H1 (cell line): ENCODE data around the gene CDH9. TPM values are rescaled to one million over a fixed set of nuclear protein-coding genes. Genes with fewer than 3 reads are reported as not detected.
"Not testable (repeated sequence)": the region's sequence is repeated elsewhere in the genome, so short reads cannot be mapped to it uniquely, and the experiment has no call there.

Experiments used
- CTCF ChIA-PET: fragments of 300-600 bp; sonication (Branson Sonifier 250); formaldehyde crosslinking; loops from one replicate; lab custom pipeline; 2021; ENCODE audit not compliant: partially characterized antibody; lab: Charles Lee
- POLR2A ChIA-PET: fragments of 300-600 bp; sonication (Branson Sonifier 250); formaldehyde crosslinking; loops from one replicate; lab custom pipeline; 2021; ENCODE audit warnings: inconsistent platforms; ENCODE audit not compliant: partially characterized antibody; lab: Charles Lee
- DNase-seq, 2 experiments: peaks; one replicate each; pipeline versions ENCODE4 v3.0.0 to v3.0.0-alpha.2; 2010 to 2022; ENCODE audit warnings: low spot score in 2 of 2, low read depth in 1 of 2, mixed read lengths in 1 of 2
- FAIRE-seq: peaks from 2 replicates; lab custom pipeline; 2011; peaks lifted over from hg19 to GRCh38; lab: Jason Lieb, UNC
- H2AFZ ChIP-seq: 2 replicates; pipeline ENCODE4 v1.8.1; 2012; ENCODE audit warnings: low read length, inconsistent platforms
- H2AK5ac ChIP-seq: 2 replicates; pipeline ENCODE4 v1.6.1; 2013; ENCODE audit warnings: low read depth, low read length
- H2BK120ac ChIP-seq: replicated peaks from 2 replicates; pipeline ENCODE3; 2013; ENCODE audit warnings: low read depth, low read length, inconsistent platforms
- H2BK12ac ChIP-seq: 2 replicates; pipeline ENCODE4 v1.6.1; 2013; ENCODE audit warnings: low read depth, low read length
- H2BK15ac ChIP-seq: 2 replicates; pipeline ENCODE4 v1.6.1; 2013; ENCODE audit warnings: low read length
- H2BK20ac ChIP-seq: 2 replicates; pipeline ENCODE4 v1.6.1; 2013; ENCODE audit warnings: low read length
- H2BK5ac ChIP-seq: 2 replicates; pipeline ENCODE4 v1.6.1; 2013; ENCODE audit warnings: low read depth, low read length
- H3K14ac ChIP-seq: 2 replicates; pipeline ENCODE4 v1.6.1; 2013; ENCODE audit warnings: inconsistent platforms; ENCODE audit not compliant: insufficient read length
- H3K18ac ChIP-seq: 2 replicates; pipeline ENCODE4 v1.6.1; 2013; ENCODE audit warnings: low read length; ENCODE audit errors: extremely low read depth
- H3K23ac ChIP-seq: 2 replicates; pipeline ENCODE4 v1.6.1; 2013; ENCODE audit warnings: inconsistent platforms; ENCODE audit not compliant: insufficient read length
- H3K23me2 ChIP-seq: 2 replicates; pipeline ENCODE4 v1.6.1; 2013; ENCODE audit warnings: low read depth, low read length
- H3K27ac ChIP-seq: 2 replicates; pipeline ENCODE4 v1.6.1; 2011; ENCODE audit warnings: low read depth, low read length, inconsistent platforms
- H3K27me3 ChIP-seq, 4 experiments: replicated peaks in 1 of 4; 1 replicate in 1 of 4; 2 replicates in 3 of 4; pipeline versions ENCODE4 v1.6.1 to v1.8.1; 2011 to 2013; ENCODE audit warnings: low read length in 3 of 4, mild to moderate bottlenecking in 3 of 4, inconsistent platforms in 2 of 4, mixed read lengths in 2 of 4, moderate library complexity in 1 of 4; ENCODE audit not compliant: control insufficient read depth in 3 of 4, insufficient read depth in 3 of 4; ENCODE audit errors: extremely low read depth in 1 of 4
- H3K36me3 ChIP-seq, 4 experiments: 2 replicates each; pipeline versions ENCODE4 v1.6.1 to v1.8.1; 2011 to 2013; ENCODE audit warnings: mild to moderate bottlenecking in 4 of 4, low read length in 3 of 4, moderate library complexity in 2 of 4, control low read depth in 1 of 4, inconsistent platforms in 1 of 4; ENCODE audit not compliant: insufficient read depth in 4 of 4, control insufficient read depth in 2 of 4
- H3K4ac ChIP-seq: replicated peaks from 2 replicates; pipeline ENCODE3; 2013; ENCODE audit warnings: low read length, low read depth, mixed read lengths, inconsistent platforms; ENCODE audit not compliant: insufficient read length
- H3K4me1 ChIP-seq, 4 experiments: replicated peaks in 1 of 4; 1 replicate in 1 of 4; 2 replicates in 3 of 4; pipeline versions ENCODE4 v1.6.1 to v1.8.1; 2011 to 2013; ENCODE audit warnings: low read length in 3 of 4, inconsistent platforms in 2 of 4, mixed read lengths in 1 of 4; ENCODE audit not compliant: insufficient read depth in 4 of 4, control insufficient read depth in 3 of 4
- H3K4me2 ChIP-seq, 2 experiments: 2 replicates each; pipeline versions ENCODE4 v1.6.1 to v1.8.1; 2011 to 2013; ENCODE audit warnings: low read depth in 2 of 2, low read length in 2 of 2, control low read depth in 1 of 2, inconsistent platforms in 1 of 2, mild to moderate bottlenecking in 1 of 2; ENCODE audit not compliant: insufficient read depth in 1 of 2
- H3K4me3 ChIP-seq, 4 experiments: fragments of 200-600, 300-600 bp in 1 of 4; sonication (generic), shearing (Covaris generic), sonication (Bioruptor Twin) in 1 of 4; 2 replicates each; pipeline versions ENCODE4 v1.5.1 to v1.8.1; 2011 to 2016; ENCODE audit warnings: low read length in 4 of 4, low read depth in 3 of 4, control low read depth in 2 of 4, inconsistent platforms in 2 of 4, mild to moderate bottlenecking in 2 of 4, mixed read lengths in 1 of 4, moderate library complexity in 1 of 4; ENCODE audit not compliant: insufficient read depth in 2 of 4; ENCODE audit errors: extremely low read depth in 1 of 4
- H3K56ac ChIP-seq: replicated peaks from 2 replicates; pipeline ENCODE3; 2013; ENCODE audit warnings: low read depth, mild to moderate bottlenecking, mixed read lengths, low read length, inconsistent platforms; ENCODE audit not compliant: insufficient read length
- H3K79me1 ChIP-seq: 2 replicates; pipeline ENCODE4 v1.6.1; 2013; ENCODE audit warnings: low read depth, low read length, control low read depth
- H3K79me2 ChIP-seq, 2 experiments: 2 replicates each; pipeline versions ENCODE4 v1.6.1 to v1.8.1; 2012 to 2013; ENCODE audit warnings: low read length in 2 of 2, mild to moderate bottlenecking in 2 of 2, inconsistent platforms in 1 of 2; ENCODE audit not compliant: insufficient read depth in 2 of 2, control insufficient read depth in 1 of 2
- H3K9ac ChIP-seq, 4 experiments: replicated peaks in 1 of 4; 1 replicate in 1 of 4; 2 replicates in 3 of 4; pipeline versions ENCODE4 v1.6.1 to v1.8.1; 2011 to 2013; ENCODE audit warnings: low read depth in 3 of 4, low read length in 3 of 4, control low read depth in 2 of 4, mild to moderate bottlenecking in 2 of 4, moderate library complexity in 2 of 4, inconsistent platforms in 1 of 4; ENCODE audit errors: extremely low read depth in 1 of 4
- H3K9me3 ChIP-seq, 2 experiments: 2 replicates each; pipeline versions ENCODE4 v1.6.1 to v1.8.1; 2012 to 2013; ENCODE audit warnings: mild to moderate bottlenecking in 2 of 2, moderate library complexity in 2 of 2, control low read depth in 1 of 2, inconsistent platforms in 1 of 2, low read depth in 1 of 2, low read length in 1 of 2, mixed read lengths in 1 of 2; ENCODE audit not compliant: insufficient read depth in 2 of 2
- H4K20me1 ChIP-seq, 2 experiments: replicated peaks in 1 of 2; 2 replicates each; pipeline versions ENCODE3 to v1.8.1; 2011 to 2013; ENCODE audit warnings: inconsistent platforms in 2 of 2, low read length in 2 of 2, mild to moderate bottlenecking in 1 of 2; ENCODE audit not compliant: insufficient read depth in 2 of 2, control insufficient read depth in 1 of 2
- H4K5ac ChIP-seq: 2 replicates; pipeline ENCODE4 v1.6.1; 2013; ENCODE audit warnings: low read length, low read depth, mixed read lengths, inconsistent platforms; ENCODE audit not compliant: insufficient read length
- H4K8ac ChIP-seq: 2 replicates; pipeline ENCODE4 v1.8.0; 2013; ENCODE audit warnings: mild to moderate bottlenecking, moderate library complexity, low read length, inconsistent platforms; ENCODE audit not compliant: insufficient read depth; ENCODE audit errors: extremely low read depth
- H4K91ac ChIP-seq: replicated peaks from 2 replicates; pipeline ENCODE3; 2013; ENCODE audit warnings: low read length, mixed read lengths, inconsistent platforms; ENCODE audit not compliant: insufficient read length
- WGBS, 2 experiments: shearing (Covaris generic) in 1 of 2; methylation state at CpG; one replicate each; pipeline versions ENCODE4 v1.1.6 to v1.1.7; 2013 to 2015; ENCODE audit warnings: low lambda C conversion rate in 2 of 2, mixed read lengths in 2 of 2, inconsistent platforms in 1 of 2, low coverage in 1 of 2, missing lambda C conversion rate in 1 of 2; ENCODE audit not compliant: insufficient replicate concordance in 2 of 2, insufficient coverage in 1 of 2, insufficient read length in 1 of 2; ENCODE audit errors: extremely low coverage in 1 of 2, missing lambda C conversion rate in 1 of 2; 5-methylcytosine and 5-hydroxymethylcytosine counted together
- polyA plus RNA-seq, 7 experiments: library from polyadenylated mRNA; depleted of rRNA in 3 of 7; stranded (reverse) in 5 of 7; unstranded in 2 of 7; fragments of >200 nt in 5 of 7; fragments of 200-250 nt in 2 of 7; gene quantifications; 1 replicate in 5 of 7; 2 replicates in 1 of 7; 4 replicates in 1 of 7; pipeline versions ENCODE4 v1.2.1 to v1.2.3, GENCODE V29; 2011 to 2013; ENCODE audit warnings: missing spikeins in 2 of 7, mixed read lengths in 2 of 7
- total RNA-seq: library from RNA; stranded (reverse); fragmentation: NEBNext Ultra II Directional; extraction: Animal tissue kit (Norgen Biotek cat#: 25700); gene quantifications from 2 replicates; pipeline ENCODE4 v1.2.1, GENCODE V29; 2021

CDH9 gene
- total and polyA plus RNA-seq, 2 of the 8 experiments (the other 6 are each of a cell fraction or from before 2014, with no cell fraction given): 0.54 to 1.0 TPM

GRCh38 chr5:26852450-26852849 lies 185.9 kb downstream of the CDH9 start:
- FAIRE-seq, DNase-seq: not testable (repeated sequence)

More at GRCh38 chr5:26852450-26852849, 185.9 kb downstream of the CDH9 start:
- H2BK20ac ChIP-seq, H2AFZ ChIP-seq, H4K8ac ChIP-seq, H3K4me3 ChIP-seq, H3K79me2 ChIP-seq, POLR2A ChIA-PET, H2BK12ac ChIP-seq, H3K27ac ChIP-seq, H3K14ac ChIP-seq, H3K4ac ChIP-seq, H4K20me1 ChIP-seq, H3K79me1 ChIP-seq, H3K23me2 ChIP-seq, H2AK5ac ChIP-seq, H2BK5ac ChIP-seq, H3K36me3 ChIP-seq, H4K91ac ChIP-seq, H2BK120ac ChIP-seq, H3K4me1 ChIP-seq, H4K5ac ChIP-seq, H3K18ac ChIP-seq, H2BK15ac ChIP-seq, H3K23ac ChIP-seq, H3K4me2 ChIP-seq, H3K27me3 ChIP-seq, H3K9ac ChIP-seq, H3K56ac ChIP-seq: not testable (repeated sequence)
- CTCF ChIA-PET: interaction anchor here (0.6 kb wide), 1 partner anchor 627 kb away, joined by 3 read pairs; no protein-coding TSS in a partner anchor
- WGBS, 2 experiments: 94% methylated on average over 8 of the region's 8 CpGs; no CpG with 5 or more reads in 1 of the 2 experiments
- peaks cover 11 to 16% of the 10 kb centered on the region in 2 experiments for H3K9me3 ChIP-seq
